ENCODE data around the gene ZNF660.
A peak's percentile ranks its signal among the peaks of the same experiment; 100 is the strongest.

The ZNF660 gene

DNA sequence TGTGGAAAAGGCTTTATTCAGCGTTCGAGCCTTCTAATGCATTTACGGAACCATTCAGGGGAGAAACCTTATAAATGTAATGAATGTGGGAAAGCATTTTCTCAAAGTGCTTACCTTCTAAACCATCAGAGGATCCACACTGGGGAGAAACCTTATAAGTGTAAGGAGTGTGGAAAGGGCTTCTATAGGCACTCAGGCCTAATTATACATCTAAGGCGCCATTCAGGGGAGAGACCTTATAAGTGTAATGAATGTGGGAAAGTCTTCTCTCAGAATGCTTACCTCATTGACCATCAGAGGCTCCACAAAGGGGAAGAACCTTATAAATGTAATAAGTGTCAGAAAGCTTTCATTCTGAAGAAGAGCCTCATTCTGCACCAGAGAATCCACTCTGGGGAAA lies 57.6 kb downstream of the ZNF660 start:
- DNase-seq: no peak

DNA sequence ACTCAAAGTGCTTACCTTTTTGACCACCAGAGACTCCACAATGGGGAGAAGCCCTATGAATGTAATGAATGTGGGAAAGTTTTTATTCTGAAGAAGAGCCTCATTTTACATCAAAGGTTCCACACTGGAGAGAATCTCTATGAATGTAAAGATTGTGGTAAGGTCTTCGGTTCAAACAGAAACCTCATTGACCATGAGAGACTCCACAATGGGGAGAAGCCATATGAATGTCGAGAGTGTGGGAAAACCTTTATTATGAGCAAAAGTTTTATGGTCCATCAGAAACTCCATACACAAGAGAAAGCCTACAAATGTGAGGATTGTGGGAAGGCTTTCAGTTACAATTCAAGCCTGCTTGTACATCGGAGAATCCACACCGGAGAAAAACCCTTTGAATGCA lies 58.3 kb downstream of the ZNF660 start:
- no peak for DNase-seq

DNA sequence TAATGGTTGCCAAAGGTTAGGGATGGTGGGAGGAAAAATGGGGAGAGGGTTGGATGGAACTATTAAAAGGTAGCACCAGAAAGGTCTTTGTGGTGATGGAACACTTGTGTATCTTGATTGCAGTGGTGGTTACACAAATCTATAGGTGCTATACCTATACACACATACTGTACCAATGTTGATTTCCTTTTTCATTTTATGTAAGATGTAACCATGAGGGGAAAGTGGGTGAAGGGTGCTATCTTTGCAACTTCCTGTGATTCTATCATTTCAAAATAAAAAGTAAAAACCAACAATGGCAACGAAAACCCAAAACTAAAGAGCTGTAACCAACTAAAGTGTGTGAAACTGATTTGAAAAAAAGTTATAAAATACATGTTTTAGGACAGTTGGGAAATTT lies 63.0 kb downstream of the ZNF660 start:
- DNase-seq: no peak

DNA sequence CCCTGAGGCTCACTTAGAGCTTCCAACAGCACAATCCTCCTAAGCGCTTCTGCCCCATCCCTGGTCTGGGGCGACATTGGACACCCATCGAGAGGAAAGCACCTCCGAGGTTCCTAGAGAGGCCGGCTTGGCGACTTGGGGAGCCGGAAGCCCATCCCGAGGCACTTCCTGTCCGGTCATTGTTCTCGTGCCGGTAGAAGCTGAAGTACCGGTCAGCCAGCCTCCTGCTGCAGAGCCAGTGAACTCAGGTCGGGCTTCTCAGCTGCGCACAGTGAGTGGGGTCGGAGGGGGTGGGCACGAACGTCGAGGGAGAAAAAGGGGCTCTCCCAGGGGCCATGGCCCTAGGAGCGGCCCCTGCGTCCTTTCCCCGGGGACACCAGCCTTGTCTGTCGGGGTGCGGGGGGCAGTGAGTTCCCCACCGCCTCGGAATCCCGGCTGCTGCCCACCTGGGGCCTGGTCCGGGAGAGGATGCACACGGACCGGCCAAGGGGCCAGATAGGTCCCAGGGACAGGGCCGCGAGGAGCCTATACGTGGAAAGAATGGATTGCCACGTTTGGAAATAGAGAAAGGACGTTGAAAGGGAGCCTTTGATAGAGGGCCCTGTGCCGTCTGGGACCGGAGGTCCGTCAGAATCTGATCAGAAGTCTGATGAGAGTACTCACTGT lies 63.9 kb downstream of the ZNF660 start, which contains the start of gene ZNF35:
TSS of gene ZNF35 (plus strand) at position 169 of the 666 bp plus-strand sequence. CDS start 2,336 bp downstream, outside the sequence.
- peak; percentile 30 to 64 for DNase-seq

Data from CD4-positive, alpha-beta T cell treated with Interleukin-4 for 1 hour (primary cell).